Liver (tissue), 3 donors: Measurements from ENCODE around the gene TMEM18.

Experiments
- ATF3 ChIP-seq: IDR thresholded peaks from 2 replicates; pipeline ENCODE4 v1.6.1; 2016; ENCODE audit warnings: antibody characterized with exemption
- CTCF ChIP-seq: fragments of 150-350 bp; IDR thresholded peaks from 2 replicates; pipeline ENCODE4 v1.5.1; 2017; ENCODE audit warnings: improper control_type of control experiment, low read depth, low read length; ENCODE audit not compliant: missing input control
- FOXA1 ChIP-seq: IDR thresholded peaks from 2 replicates; pipeline ENCODE4 v1.6.1; 2016; ENCODE audit warnings: antibody characterized with exemption
- HNF4G ChIP-seq: IDR thresholded peaks from 2 replicates; pipeline ENCODE4 v1.6.1; 2016; ENCODE audit warnings: antibody characterized with exemption
- JUND ChIP-seq, 2 donors: IDR thresholded peaks; 2 replicates each; pipeline ENCODE4 v1.6.1; 2016; ENCODE audit warnings: antibody characterized with exemption in 2 of 2
- MAX ChIP-seq: IDR thresholded peaks from 2 replicates; pipeline ENCODE4 v1.6.1; 2016; ENCODE audit warnings: antibody characterized with exemption
- NR2F2 ChIP-seq: IDR thresholded peaks from 2 replicates; pipeline ENCODE4 v1.6.1; 2016; ENCODE audit warnings: antibody characterized with exemption
- RAD21 ChIP-seq, 2 donors: IDR thresholded peaks; 2 replicates each; pipeline ENCODE4 v1.6.1; 2016; ENCODE audit warnings: antibody characterized with exemption in 2 of 2, mild to moderate bottlenecking in 2 of 2
- REST ChIP-seq: IDR thresholded peaks from 2 replicates; pipeline ENCODE4 v1.6.1; 2016; ENCODE audit warnings: antibody characterized with exemption, mild to moderate bottlenecking
- RXRA ChIP-seq, 2 donors: IDR thresholded peaks; 2 replicates each; pipeline ENCODE4 v1.6.1; 2017 to 2018; ENCODE audit warnings: antibody characterized with exemption in 2 of 2, mild to moderate bottlenecking in 1 of 2
- SP1 ChIP-seq: IDR thresholded peaks from 2 replicates; pipeline ENCODE4 v1.6.1; 2018; ENCODE audit warnings: antibody characterized with exemption, mild to moderate bottlenecking
- TAF1 ChIP-seq: conservative IDR thresholded peaks from 2 replicates; pipeline ENCODE4 v1.6.1; 2016; ENCODE audit warnings: antibody characterized with exemption, mild to moderate bottlenecking
- YY1 ChIP-seq: IDR thresholded peaks from 2 replicates; pipeline ENCODE4 v1.6.1; 2016; ENCODE audit warnings: antibody characterized with exemption, mild to moderate bottlenecking
- ZBTB33 ChIP-seq: IDR thresholded peaks from 2 replicates; pipeline ENCODE4 v1.6.1; 2016; ENCODE audit warnings: antibody characterized with exemption
- donor health status: healthy.
- donor health status: healthy.

GRCh38 chr2:675460-675859, 1.7 kb downstream of the TMEM18 start:
- no peak for TF ChIP-seq JUND (IDR thresholded peaks at IDR 0.05)
- TF ChIP-seq ZBTB33, result no peak
- no peak for TF ChIP-seq REST
- no peak for TF ChIP-seq CTCF
- TF ChIP-seq FOXA1, result no peak
- TF ChIP-seq TAF1, result no peak
- TF ChIP-seq RXRA (IDR thresholded peaks at IDR 0.05), result no peak
- TF ChIP-seq YY1, result no peak
- TF ChIP-seq ATF3, result no peak
- TF ChIP-seq HNF4G, result no peak
- no peak for TF ChIP-seq NR2F2
- no peak for TF ChIP-seq SP1
- no peak for TF ChIP-seq MAX
- TF ChIP-seq RAD21 (IDR thresholded peaks at IDR 0.05), result no peak
